Kidney (tissue), 14 donors: Measurements from ENCODE around the gene TCF4. TPM values are rescaled to one million over a fixed set of nuclear protein-coding genes. Genes with fewer than 3 reads are reported as not detected.
A peak's percentile ranks its signal among the peaks of the same experiment; 100 is the strongest.

Experiments
- DNase-seq, 5 donors: peaks; one replicate each; pipeline ENCODE4 v3.0.0-alpha.2; 2013 to 2020
- FAIRE-seq: peaks from 2 replicates; lab custom pipeline; 2012; peaks lifted over from hg19 to GRCh38; lab: Jason Lieb, UNC
- H3K27ac ChIP-seq, 2 donors: one replicate each; pipeline ENCODE4 v1.7.0; 2013; ENCODE audit warnings: low read depth in 2 of 2, low read length in 2 of 2, inconsistent platforms in 1 of 2
- H3K27me3 ChIP-seq: one replicate; pipeline ENCODE4 v1.7.1; 2013; ENCODE audit warnings: low read length, inconsistent platforms; ENCODE audit not compliant: control insufficient read depth, insufficient read depth
- H3K36me3 ChIP-seq, 3 donors: one replicate each; pipeline versions ENCODE4 v1.7.0 to v1.7.1; 2013; ENCODE audit warnings: low read length in 3 of 3, control low read depth in 1 of 3, inconsistent platforms in 1 of 3; ENCODE audit not compliant: insufficient read depth in 3 of 3, control insufficient read depth in 2 of 3
- H3K4me1 ChIP-seq, 3 donors: one replicate each; pipeline versions ENCODE4 v1.7.0 to v1.7.1; 2013; ENCODE audit warnings: low read length in 3 of 3, inconsistent platforms in 1 of 3, low read depth in 1 of 3; ENCODE audit not compliant: control insufficient read depth in 2 of 3, insufficient read depth in 2 of 3
- H3K4me3 ChIP-seq, 3 donors: one replicate each; pipeline versions ENCODE4 v1.7.0 to v1.8.1; 2013; ENCODE audit warnings: low read length in 3 of 3, control low read depth in 1 of 3, inconsistent platforms in 1 of 3
- H3K9ac ChIP-seq, 3 donors: one replicate each; pipeline versions ENCODE4 v1.7.0 to v1.7.1; 2013; ENCODE audit warnings: low read length in 3 of 3, control low read depth in 1 of 3, inconsistent platforms in 1 of 3
- H3K9me3 ChIP-seq, 3 donors: one replicate each; pipeline versions ENCODE4 v1.7.0 to v1.7.1; 2013; ENCODE audit warnings: low read length in 3 of 3, control low read depth in 1 of 3, inconsistent platforms in 1 of 3; ENCODE audit not compliant: control insufficient read depth in 2 of 3, insufficient read depth in 1 of 3
- CTCF ChIP-seq: IDR thresholded peaks from 3 replicates; pipeline ENCODE4 v1.5.1; 2012; ENCODE audit warnings: mild to moderate bottlenecking, moderate library complexity, borderline replicate concordance; ENCODE audit not compliant: insufficient read depth; ENCODE audit errors: extremely low read depth
- intact Hi-C: fragments of 100-400 bp; cut with DNase I; formaldehyde crosslinking; loops from one replicate; pipeline ENCODE4 v1.11.1; 2022
- polyA plus RNA-seq: library from polyadenylated mRNA; stranded (reverse); fragments of 350-450 nt; fragmentation: Illumina TruSeq; extraction: RNeasy Lipid Tissue Mini Kit (QIAGEN cat#74804); gene quantifications from one replicate; pipeline ENCODE4 v1.2.3, GENCODE V29; 2014; ENCODE audit warnings: low read depth, low replicate concordance; ENCODE audit not compliant: insufficient read depth
- total RNA-seq: library from RNA; stranded (reverse); fragmentation: NEBNext Ultra II Directional; extraction: Animal tissue kit (Norgen Biotek cat#: 25700); gene quantifications from one replicate; pipeline ENCODE4 v1.2.1, GENCODE V29; 2021
- donor health status: control.
- donor health status: control.
- donor health status: control.
- donor health status: control.
- donor health status: control.
- donor health status: DM: yes; HTN: yes; CAD: no.
- donor health status: Normal renal cell carcinoma (clear cell type).

TCF4 gene
- total and polyA plus RNA-seq, 2 donors from 2014 or later = 4.4 to 60.3 TPM

- no peak for TF ChIP-seq CTCF
- Histone ChIP-seq H3K4me1 (peaks cover 0 to 5% (median 3%) of the 10 kb centered on the region in 3 donors), H3K9ac (no peak overlapping the region), H3K36me3 (no peaks in the 10 kb centered on the region), H3K27ac (no peak overlapping the region), H3K4me3 (no peak overlapping the region), H3K27me3 (no peaks in the 10 kb centered on the region), H3K9me3 (no peaks in the 10 kb centered on the region)
- intact Hi-C loops = no loop called here
- DNase-seq (no peak), FAIRE-seq (no peak)
Observed at GRCh38 chr18:55593888-55594287, 5.9 kb upstream of the TCF4 start.

- H3K4me3 ChIP-seq = no peak overlapping the region
- DNase-seq = no peak
- no peak for FAIRE-seq
- H3K9me3 ChIP-seq = no peaks in the 10 kb centered on the region
- H3K27ac ChIP-seq = no peak overlapping the region
- H3K27me3 ChIP-seq = no peaks in the 10 kb centered on the region
- intact Hi-C loops = no loop called here
- H3K9ac ChIP-seq = no peak overlapping the region
- peaks cover 0 to 5% (median 3%) of the 10 kb centered on the region in 3 donors for H3K4me1 ChIP-seq
- H3K36me3 ChIP-seq = no peaks in the 10 kb centered on the region
- no peak for TF ChIP-seq CTCF
Observed at GRCh38 chr18:55592572-55592971, 4.6 kb upstream of the TCF4 start.

GRCh38 chr18:55592106-55592505, 4.1 kb upstream of the TCF4 start:
- intact Hi-C loops = no loop called here
- DNase-seq (no peak), FAIRE-seq (no peak)
- Histone ChIP-seq H3K27ac (no peak overlapping the region), H3K9me3 (no peaks in the 10 kb centered on the region), H3K4me1 (peaks cover 0 to 5% (median 3%) of the 10 kb centered on the region in 3 donors), H3K36me3 (no peaks in the 10 kb centered on the region), H3K4me3 (no peak overlapping the region), H3K9ac (no peak overlapping the region), H3K27me3 (no peaks in the 10 kb centered on the region)
- no peak for TF ChIP-seq CTCF

- peak; percentile 29 for FAIRE-seq
- intact Hi-C loops = loop anchor here (5.0 kb wide), 1 partner anchor 172 kb away; no protein-coding TSS in a partner anchor
- TF ChIP-seq CTCF = no peak
- H3K4me3 ChIP-seq = peak overlapping the region; percentile 79 to 98 (median 87)
- peaks cover 0 to 5% (median 3%) of the 10 kb centered on the region in 3 donors for H3K4me1 ChIP-seq
- no peaks in the 10 kb centered on the region for H3K36me3 ChIP-seq
- H3K9me3 ChIP-seq = no peaks in the 10 kb centered on the region
- peak overlapping the region; percentile 64 to 98 (median 77) for H3K9ac ChIP-seq
- H3K27ac ChIP-seq = peak overlapping the region; percentile 72 to 82
- DNase-seq = peak; percentile 97 to 99 (median 98)
- no peaks in the 10 kb centered on the region for H3K27me3 ChIP-seq
Observed at GRCh38 chr18:55589625-55590291, 1.8 kb upstream of the TCF4 start.
